GM13976 (cell line): ENCODE measurements around the gene MAP3K14.

Experiments
- DNase-seq: peaks from one replicate; pipeline ENCODE4 v3.0.0; 2012; ENCODE audit warnings: low spot score
- CTCF ChIP-seq: IDR thresholded peaks from 2 replicates; pipeline ENCODE4 v1.5.1; 2012; ENCODE audit warnings: borderline replicate concordance, mild to moderate bottlenecking; ENCODE audit not compliant: insufficient read depth; ENCODE audit errors: extremely low read depth, missing control alignments, control extremely low read depth
- in situ Hi-C: fragments of 300-500 bp; cut with MboI; formaldehyde crosslinking; loops from one replicate; pipeline ENCODE4 v1.12.0; 2022; ENCODE audit warnings: low sequenced_read_pairs, mixed read lengths, inconsistent platforms; ENCODE audit not compliant: unreplicated experiment

MAP3K14 gene

GRCh38 chr17:45261577-45262515 is 55.0 kb downstream of the MAP3K14 start, which contains the start of gene SPATA32:
Gene SPATA32, minus strand, starts transcription at chr17:45262094. Its CDS starts 78 bp downstream, at chr17:45262016.
- in situ Hi-C loops = no loop called here
- no peak for TF ChIP-seq CTCF
- peak; percentile 89 for DNase-seq

GRCh38 chr17:45260204-45260783 is 56.5 kb downstream of the MAP3K14 start:
- in situ Hi-C loops = no loop called here
- TF ChIP-seq CTCF = no peak
- DNase-seq = no peak

DNA sequence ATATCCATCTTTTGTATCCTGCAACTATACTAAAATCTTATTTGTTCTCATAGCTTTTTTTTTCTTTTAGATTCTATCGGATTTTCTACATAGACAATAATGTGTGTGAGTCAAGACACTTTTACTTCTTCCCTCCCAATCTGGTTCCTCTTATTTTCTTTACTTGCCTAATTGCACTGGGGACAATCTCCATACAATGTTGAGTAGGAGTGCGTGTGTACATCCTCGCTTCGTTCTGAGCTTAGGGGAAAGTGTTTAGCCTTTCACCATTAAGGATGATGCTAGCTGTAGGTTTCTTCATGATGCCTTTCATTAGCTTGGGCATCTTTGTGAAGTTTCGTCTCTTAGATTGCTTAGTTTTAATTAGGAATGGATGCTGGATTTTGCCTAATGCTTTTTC is 57.8 kb downstream of the MAP3K14 start:
- TF ChIP-seq CTCF = no peak
- in situ Hi-C loops = no loop called here
- DNase-seq = no peak

DNA sequence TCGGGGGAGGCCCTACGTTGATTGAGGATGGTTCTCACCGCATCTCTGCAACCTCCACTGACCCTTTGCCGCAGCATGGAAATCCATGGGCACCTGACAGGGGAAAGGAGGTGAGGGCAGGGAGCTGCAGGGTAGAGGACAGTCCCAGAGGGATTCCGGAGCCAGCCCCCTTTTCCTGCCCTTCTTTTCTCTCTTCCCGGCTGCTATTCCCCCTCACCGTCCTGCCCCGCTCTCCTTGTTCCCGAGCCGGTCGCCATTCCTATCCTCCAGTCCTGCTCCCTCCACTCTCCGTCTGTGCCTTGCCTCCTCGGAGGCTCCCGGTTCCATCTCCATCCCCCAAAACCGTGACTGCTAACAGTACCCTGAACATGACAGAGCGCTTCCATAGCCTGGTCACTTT is 59.7 kb downstream of the MAP3K14 start:
- no peak for TF ChIP-seq CTCF
- no peak for DNase-seq
- in situ Hi-C loops = no loop called here

- DNase-seq = no peak
- in situ Hi-C loops = no loop called here
Observed at GRCh38 chr17:45256114-45256966, 60.5 kb downstream of the MAP3K14 start.

More at GRCh38 chr17:45256114-45256966, 60.5 kb downstream of the MAP3K14 start:
- no peak for TF ChIP-seq CTCF
